Thyroid gland (tissue), 4 donors: Measurements from ENCODE around the gene CCDC88C.

ENCODE experiments used
- CTCF ChIP-seq, 6 experiments: fragments of 200-600 bp in 3 of 6; fragments of 450-650 bp in 3 of 6; sonication (generic) in 3 of 6; IDR thresholded peaks; one replicate each; pipeline ENCODE4 v1.5.1; 2016 to 2019; ENCODE audit warnings: antibody characterized with exemption in 6 of 6, mild to moderate bottlenecking in 2 of 6, inconsistent platforms in 1 of 6, moderate library complexity in 1 of 6
- POLR2A ChIP-seq, 2 donors: fragments of 450-650 bp; IDR thresholded peaks; one replicate each; pipeline ENCODE4 v1.6.1; 2017; ENCODE audit warnings: antibody characterized with exemption in 2 of 2, mild to moderate bottlenecking in 2 of 2, moderate library complexity in 1 of 2

DNA sequence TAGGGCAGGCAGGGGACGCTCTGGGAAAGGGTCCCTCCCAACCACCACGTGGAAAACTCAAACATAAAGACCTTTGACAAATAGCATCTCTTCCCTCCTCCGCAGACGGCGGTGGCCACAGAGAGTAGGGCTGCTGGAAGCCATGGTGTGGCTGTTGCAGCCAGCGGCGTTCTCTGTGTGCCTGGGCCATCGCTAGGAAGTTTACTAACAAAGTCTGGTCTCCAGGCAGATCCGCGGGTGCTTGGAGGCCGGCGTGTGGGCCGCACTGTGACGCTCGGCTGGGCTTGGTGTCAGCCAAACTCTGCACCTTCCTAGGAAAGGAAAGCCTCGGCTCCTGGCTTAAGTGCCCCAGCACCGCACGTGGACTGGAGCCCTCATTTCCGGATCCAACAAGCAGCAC, 65.6 kb downstream of the CCDC88C start:
- TF ChIP-seq CTCF (IDR thresholded peaks at IDR 0.05) (no peak), POLR2A (IDR thresholded peaks at IDR 0.05) (no peak)
